IMR-90 (cell line): ENCODE data around the gene HTN3. TPM values are rescaled to one million over a fixed set of nuclear protein-coding genes. Genes with fewer than 3 reads are reported as not detected.
"Not testable (repeated sequence)": the region's sequence is repeated elsewhere in the genome, so short reads cannot be mapped to it uniquely, and the experiment has no call there.

ENCODE experiments used
- ATAC-seq: fragments of 200-7000 bp; cut with Tn5 transposase; 2 replicates; pipeline ENCODE4 v1.9.1; 2020; ENCODE audit warnings: low read depth, mild to moderate bottlenecking, moderate library complexity
- BruUV-seq: library from RNA; stranded (reverse); fragments of 400-500 nt; replicated peaks from 2 replicates; lab custom pipeline; 2021; lab: Mats Ljungman, UMichigan
- CTCF ChIA-PET: fragments of 300-600 bp; formaldehyde crosslinking; extraction: SDS; loops from one replicate; lab custom pipeline; 2021; ENCODE audit warnings: antibody characterized with exemption; lab: Yijun Ruan, JAX
- POLR2A ChIA-PET: fragments of 300-600 bp; sonication (Branson Sonifier 250); formaldehyde crosslinking; loops from one replicate; lab custom pipeline; 2022; ENCODE audit warnings: antibody characterized with exemption; ENCODE audit not compliant: unreplicated experiment; lab: Charles Lee
- DNase-seq: peaks from one replicate; pipeline ENCODE4 v3.0.0; 2013
- H2AFZ ChIP-seq: replicated peaks from 2 replicates; pipeline ENCODE3; 2013; ENCODE audit warnings: low read length, mild to moderate bottlenecking; ENCODE audit not compliant: poor library complexity
- H2AK5ac ChIP-seq: 2 replicates; pipeline ENCODE4 v1.6.1; 2013; ENCODE audit warnings: low read depth, low read length, inconsistent platforms
- H2AK9ac ChIP-seq: replicated peaks from 2 replicates; pipeline ENCODE3; 2013; ENCODE audit warnings: mild to moderate bottlenecking, low read depth, low read length, moderate library complexity; ENCODE audit not compliant: poor library complexity
- H2BK120ac ChIP-seq: 2 replicates; pipeline ENCODE4 v1.6.1; 2013; ENCODE audit warnings: low read depth, low read length, inconsistent platforms
- H2BK15ac ChIP-seq: 3 replicates; pipeline ENCODE4 v1.6.1; 2013; ENCODE audit warnings: low read depth, low read length, inconsistent platforms
- H2BK20ac ChIP-seq: 2 replicates; pipeline ENCODE4 v1.6.1; 2013; ENCODE audit warnings: low read depth, mild to moderate bottlenecking, inconsistent platforms, low read length, moderate library complexity
- H2BK5ac ChIP-seq: 2 replicates; pipeline ENCODE4 v1.6.1; 2013; ENCODE audit warnings: mild to moderate bottlenecking, low read depth, low read length, inconsistent platforms; ENCODE audit not compliant: poor library complexity, severe bottlenecking
- H3K14ac ChIP-seq: replicated peaks from 2 replicates; pipeline ENCODE4 v1.6.1; 2013; ENCODE audit warnings: low read depth, low read length, inconsistent platforms
- H3K18ac ChIP-seq: 2 replicates; pipeline ENCODE4 v1.6.1; 2013; ENCODE audit warnings: low read depth, low read length, control low read depth
- H3K23ac ChIP-seq: 2 replicates; pipeline ENCODE4 v1.6.1; 2013; ENCODE audit warnings: low read depth, low read length, inconsistent platforms
- H3K27ac ChIP-seq: 2 replicates; pipeline ENCODE4 v1.5.1; 2013; ENCODE audit warnings: mild to moderate bottlenecking, control low read depth, low read length; ENCODE audit not compliant: insufficient read depth
- H3K27me3 ChIP-seq: 2 replicates; pipeline ENCODE4 v1.6.1; 2013; ENCODE audit warnings: low read length; ENCODE audit not compliant: control insufficient read depth, insufficient read depth
- H3K36me3 ChIP-seq: 2 replicates; pipeline ENCODE4 v1.6.1; 2013; ENCODE audit warnings: low read length, mixed read lengths; ENCODE audit not compliant: control insufficient read depth, insufficient read depth
- H3K4ac ChIP-seq: 2 replicates; pipeline ENCODE4 v1.6.1; 2013; ENCODE audit warnings: low read depth, low read length, inconsistent platforms
- H3K4me1 ChIP-seq: 2 replicates; pipeline ENCODE4 v1.6.1; 2013; ENCODE audit warnings: low read length, mixed read lengths; ENCODE audit not compliant: control insufficient read depth, insufficient read depth
- H3K4me2 ChIP-seq: 2 replicates; pipeline ENCODE4 v1.6.1; 2013; ENCODE audit warnings: low read depth, mild to moderate bottlenecking, control low read depth, low read length, moderate library complexity
- H3K4me3 ChIP-seq: 2 replicates; pipeline ENCODE4 v1.5.1; 2013; ENCODE audit warnings: low read depth, mild to moderate bottlenecking, control low read depth, low read length, moderate library complexity; ENCODE audit not compliant: insufficient read depth
- H3K56ac ChIP-seq: 2 replicates; pipeline ENCODE4 v1.6.1; 2013; ENCODE audit warnings: low read length, inconsistent platforms; ENCODE audit not compliant: insufficient read depth; ENCODE audit errors: extremely low read depth
- H3K79me1 ChIP-seq, 2 experiments: 2 replicates each; pipeline ENCODE4 v1.6.1; 2013; ENCODE audit warnings: low read length in 2 of 2, inconsistent platforms in 1 of 2, low read depth in 1 of 2
- H3K9ac ChIP-seq: 2 replicates; pipeline ENCODE4 v1.6.1; 2013; ENCODE audit warnings: low read depth, low read length, control low read depth
- H3K9me1 ChIP-seq: 2 replicates; pipeline ENCODE4 v1.6.1; 2013; ENCODE audit warnings: low read length, inconsistent platforms; ENCODE audit not compliant: insufficient read depth
- H3K9me3 ChIP-seq: 2 replicates; pipeline ENCODE4 v1.6.1; 2013; ENCODE audit warnings: low read length; ENCODE audit not compliant: control insufficient read depth, insufficient read depth
- H4K20me1 ChIP-seq: 2 replicates; pipeline ENCODE4 v1.6.1; 2013; ENCODE audit warnings: low read length, inconsistent platforms; ENCODE audit not compliant: insufficient read depth
- H4K5ac ChIP-seq: 2 replicates; pipeline ENCODE4 v1.6.1; 2013; ENCODE audit warnings: mild to moderate bottlenecking, low read depth, low read length, control low read depth
- H4K8ac ChIP-seq, 2 experiments: 2 replicates each; pipeline ENCODE4 v1.6.1; 2013; ENCODE audit warnings: low read depth in 2 of 2, low read length in 2 of 2, control low read depth in 1 of 2, inconsistent platforms in 1 of 2
- H4K91ac ChIP-seq: 2 replicates; pipeline ENCODE4 v1.6.1; 2013; ENCODE audit warnings: low read depth, low read length, inconsistent platforms; ENCODE audit not compliant: insufficient read depth
- WGBS, 2 experiments: methylation state at CpG; one replicate each; pipeline versions ENCODE4 v1.1.5 to v1.1.7; 2013; ENCODE audit warnings: missing lambda C conversion rate in 2 of 2; ENCODE audit not compliant: insufficient read length in 1 of 2; ENCODE audit errors: extremely low coverage in 2 of 2; 5-methylcytosine and 5-hydroxymethylcytosine counted together
- dilution Hi-C: fragments of 300-500 bp; cut with HindIII; formaldehyde crosslinking; loops from one replicate; pipeline ENCODE4 v1.14.3; 2018; ENCODE audit warnings: low sequenced_read_pairs; ENCODE audit not compliant: unreplicated experiment
- in situ Hi-C: fragments of 300-500 bp; cut with MboI; formaldehyde crosslinking; loops from 3 replicates; pipeline ENCODE4 v1.14.3; 2019; ENCODE audit warnings: low sequenced_read_pairs, inconsistent platforms, mixed read lengths
- intact Hi-C: fragments of 100-400 bp; cut with micrococcal nuclease; formaldehyde crosslinking; loops from 2 replicates; pipeline ENCODE4 v1.10.0; 2022
- polyA plus RNA-seq, 3 experiments: library from polyadenylated mRNA; depleted of rRNA; stranded (reverse); fragments of >200 nt; gene quantifications; 2 replicates each; pipeline ENCODE4 v1.2.3, GENCODE V29; 2012; ENCODE audit warnings: low replicate concordance in 1 of 3
- total RNA-seq: library from RNA; depleted of rRNA; stranded (reverse); fragments of >200 nt; gene quantifications from 2 replicates; pipeline ENCODE4 v1.2.3, GENCODE V29; 2012

The HTN3 gene
- total and polyA plus RNA-seq, 2 of the 4 experiments (the other 2 are of a cell fraction) = not detected

DNA sequence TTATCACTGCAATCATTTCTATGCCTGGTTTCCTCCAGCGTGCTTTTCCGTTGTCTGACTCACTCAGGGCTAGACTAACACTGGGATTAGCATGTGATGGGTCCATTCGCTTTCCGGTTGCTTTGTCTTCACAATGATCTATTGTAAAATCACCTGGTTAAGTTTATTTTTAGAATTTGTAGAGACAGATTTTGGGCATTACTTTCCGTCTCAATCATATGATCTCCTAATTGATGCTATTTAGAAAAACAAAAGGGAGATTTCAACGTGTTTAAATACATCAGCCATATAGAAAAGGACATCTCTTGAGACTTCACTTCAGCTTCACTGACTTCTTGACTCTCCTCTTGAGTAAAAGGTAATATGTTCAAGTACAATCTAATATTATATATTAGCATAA lies 21.9 kb downstream of the HTN3 start, which contains the start of gene HTN1:
HTN1 (plus strand) TSS at position 301 of the 400 bp plus-strand sequence. CDS start 2,639 bp downstream, outside the sequence.
- BruUV-seq, H3K27me3 ChIP-seq, H3K18ac ChIP-seq, H4K5ac ChIP-seq, H3K4me2 ChIP-seq, CTCF ChIA-PET, in situ Hi-C loops, H3K36me3 ChIP-seq, H3K9me3 ChIP-seq, H3K4ac ChIP-seq, H2BK5ac ChIP-seq, H2AK9ac ChIP-seq, H3K56ac ChIP-seq, POLR2A ChIA-PET, H4K20me1 ChIP-seq, H3K14ac ChIP-seq, H2BK120ac ChIP-seq, intact Hi-C loops, H3K4me3 ChIP-seq, H3K79me1 ChIP-seq, H2AFZ ChIP-seq, H2BK20ac ChIP-seq, DNase-seq, H4K91ac ChIP-seq, H2AK5ac ChIP-seq, H3K23ac ChIP-seq, ATAC-seq, H3K9me1 ChIP-seq, H3K27ac ChIP-seq, H3K4me1 ChIP-seq, H2BK15ac ChIP-seq, dilution Hi-C loops, H3K9ac ChIP-seq, H4K8ac ChIP-seq: not testable (repeated sequence)
- no CpG with 5 or more reads among the region's 6 CpGs for WGBS, 2 experiments

- H2BK5ac ChIP-seq, H3K36me3 ChIP-seq, DNase-seq, H3K56ac ChIP-seq, H3K23ac ChIP-seq, in situ Hi-C loops, H3K27me3 ChIP-seq, H3K4me3 ChIP-seq, H4K91ac ChIP-seq, H2AK5ac ChIP-seq, H4K20me1 ChIP-seq, H3K9ac ChIP-seq, ATAC-seq, intact Hi-C loops, H3K14ac ChIP-seq, H3K4me1 ChIP-seq, H3K4me2 ChIP-seq, H3K18ac ChIP-seq, H3K79me1 ChIP-seq, H4K8ac ChIP-seq, H4K5ac ChIP-seq, H3K4ac ChIP-seq, POLR2A ChIA-PET, H3K27ac ChIP-seq, H2BK15ac ChIP-seq, H3K9me3 ChIP-seq, H2AFZ ChIP-seq, H2BK20ac ChIP-seq, H2BK120ac ChIP-seq, dilution Hi-C loops, H3K9me1 ChIP-seq, H2AK9ac ChIP-seq, BruUV-seq: not testable (repeated sequence)
- no CpG with 5 or more reads among the region's 1 CpG for WGBS, 2 experiments
- CTCF ChIA-PET = interaction anchor here (0.6 kb wide), 1 partner anchor 14 kb away, joined by 3 read pairs; no protein-coding TSS in a partner anchor
Observed at GRCh38 chr4:70056534-70056933, 28.3 kb downstream of the HTN3 start.
